WI38 (cell line): ENCODE results near the gene PTCD1.

Experiments
- H3K4me3 ChIP-seq: 2 replicates; pipeline ENCODE4 v1.5.1; 2011; ENCODE audit warnings: low read depth, mild to moderate bottlenecking, control low read depth, low read length
- TF ChIP-seq, protein P1 (sequence below): IDR thresholded peaks from 2 replicates; pipeline ENCODE4 v1.5.1; 2012; ENCODE audit warnings: low read depth, mild to moderate bottlenecking, control low read depth, low read length

The PTCD1 gene

DNA sequence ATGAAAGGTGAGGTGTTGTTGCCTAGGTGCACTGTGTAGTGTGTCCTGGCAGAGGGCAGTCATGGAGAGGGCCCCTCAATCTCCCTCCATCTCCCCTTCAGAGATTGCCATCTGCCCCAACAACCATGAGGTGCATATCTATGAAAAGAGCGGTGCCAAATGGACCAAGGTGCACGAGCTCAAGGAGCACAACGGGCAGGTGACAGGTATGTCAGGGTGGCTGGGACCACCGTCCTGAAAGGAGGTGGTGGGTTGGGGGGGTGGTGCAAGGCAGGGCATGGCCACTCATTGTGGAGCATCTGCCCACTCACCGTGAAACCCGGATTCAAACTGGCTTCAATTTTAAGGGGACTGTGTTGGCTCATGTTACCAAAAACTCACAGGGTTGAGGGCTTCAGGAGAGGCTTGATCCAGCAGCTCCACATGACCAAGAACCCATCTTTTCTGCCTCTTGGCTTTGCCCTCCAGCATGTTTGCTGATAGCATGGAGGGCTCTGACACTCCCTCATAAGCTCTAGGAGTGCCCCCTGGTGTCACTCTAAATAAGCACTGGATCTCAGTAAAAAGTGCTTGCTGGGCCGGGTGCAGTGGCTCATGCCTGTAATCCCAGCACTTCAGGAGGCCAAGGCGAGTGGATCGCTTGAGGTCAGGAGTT, 51.9 kb downstream of the PTCD1 start:
- TF ChIP-seq, protein P1, sequence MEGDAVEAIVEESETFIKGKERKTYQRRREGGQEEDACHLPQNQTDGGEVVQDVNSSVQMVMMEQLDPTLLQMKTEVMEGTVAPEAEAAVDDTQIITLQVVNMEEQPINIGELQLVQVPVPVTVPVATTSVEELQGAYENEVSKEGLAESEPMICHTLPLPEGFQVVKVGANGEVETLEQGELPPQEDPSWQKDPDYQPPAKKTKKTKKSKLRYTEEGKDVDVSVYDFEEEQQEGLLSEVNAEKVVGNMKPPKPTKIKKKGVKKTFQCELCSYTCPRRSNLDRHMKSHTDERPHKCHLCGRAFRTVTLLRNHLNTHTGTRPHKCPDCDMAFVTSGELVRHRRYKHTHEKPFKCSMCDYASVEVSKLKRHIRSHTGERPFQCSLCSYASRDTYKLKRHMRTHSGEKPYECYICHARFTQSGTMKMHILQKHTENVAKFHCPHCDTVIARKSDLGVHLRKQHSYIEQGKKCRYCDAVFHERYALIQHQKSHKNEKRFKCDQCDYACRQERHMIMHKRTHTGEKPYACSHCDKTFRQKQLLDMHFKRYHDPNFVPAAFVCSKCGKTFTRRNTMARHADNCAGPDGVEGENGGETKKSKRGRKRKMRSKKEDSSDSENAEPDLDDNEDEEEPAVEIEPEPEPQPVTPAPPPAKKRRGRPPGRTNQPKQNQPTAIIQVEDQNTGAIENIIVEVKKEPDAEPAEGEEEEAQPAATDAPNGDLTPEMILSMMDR: no peak
- no peak overlapping the region for H3K4me3 ChIP-seq

DNA sequence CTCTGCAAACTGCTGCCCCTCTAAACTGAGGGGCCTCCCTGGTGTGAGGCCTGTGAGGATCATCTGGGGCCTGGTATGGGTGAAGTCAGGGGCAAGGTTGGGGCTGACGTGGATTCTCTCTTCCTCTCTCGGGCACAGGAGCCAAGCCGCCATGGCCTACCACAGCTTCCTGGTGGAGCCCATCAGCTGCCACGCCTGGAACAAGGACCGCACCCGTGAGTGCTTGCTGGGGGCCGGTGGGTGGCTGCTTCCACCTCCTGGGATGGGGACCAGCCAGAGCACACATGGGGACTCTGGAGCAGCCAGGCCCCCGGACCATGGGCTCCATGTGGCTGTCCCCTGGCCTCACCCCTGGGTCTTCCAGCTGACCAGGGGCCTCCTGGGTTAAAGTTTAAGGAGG, 53.0 kb downstream of the PTCD1 start:
- TF ChIP-seq, protein P1: no peak

DNA sequence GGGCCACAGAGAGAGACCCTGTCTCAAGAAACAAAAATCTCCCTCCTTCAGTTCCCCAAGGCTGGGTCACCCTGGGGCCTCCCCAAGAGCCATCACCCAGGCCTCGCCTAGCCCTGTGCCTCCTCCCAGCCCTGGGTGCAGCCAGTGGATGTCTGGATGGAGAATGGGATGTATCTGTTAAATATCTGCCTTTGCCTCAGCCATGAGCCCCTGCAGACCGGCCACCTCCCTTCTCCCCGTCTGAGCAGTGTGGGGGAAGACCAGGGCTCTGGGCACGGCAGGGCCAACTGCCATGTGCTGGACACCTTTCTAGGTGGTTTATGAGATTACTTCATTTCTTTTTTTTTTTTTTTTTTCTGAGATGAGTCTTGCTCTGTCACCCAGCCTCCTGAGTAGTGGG, 54.1 kb downstream of the PTCD1 start:
- H3K4me3 ChIP-seq: no peak overlapping the region
- TF ChIP-seq, protein P1: no peak

More for the DNA sequence above, 53.0 kb downstream of the PTCD1 start:
- no peak overlapping the region for H3K4me3 ChIP-seq

DNA sequence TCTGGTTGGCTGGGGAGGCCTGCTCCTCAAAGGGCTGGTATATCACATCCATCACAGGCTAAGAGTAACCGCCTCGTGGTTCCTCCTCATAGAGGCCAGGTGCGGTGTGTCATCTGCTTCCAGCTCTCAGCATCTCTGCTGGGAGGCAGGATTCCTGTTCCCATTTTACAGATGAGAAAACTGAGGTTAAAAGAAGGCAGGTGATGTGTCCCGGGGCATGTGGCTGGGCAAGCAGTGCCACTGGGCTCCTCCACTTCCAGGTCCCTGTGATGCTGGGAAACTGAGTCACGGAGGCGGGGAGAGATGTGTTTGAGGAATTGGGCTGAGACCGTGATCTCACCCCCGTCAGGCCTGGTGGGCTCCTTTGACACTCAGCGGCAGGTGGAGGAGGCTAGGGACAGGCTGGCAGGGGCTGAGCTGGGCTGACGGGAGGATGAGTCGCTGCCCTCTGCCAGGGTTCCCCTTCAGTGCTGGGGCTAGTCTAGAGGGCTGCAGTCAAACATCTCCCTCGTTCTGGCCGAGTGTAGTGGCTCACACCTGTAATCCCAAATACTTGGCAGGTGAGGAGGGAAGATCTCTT, 54.7 kb downstream of the PTCD1 start:
- no peak overlapping the region for H3K4me3 ChIP-seq
- TF ChIP-seq, protein P1: no peak

DNA sequence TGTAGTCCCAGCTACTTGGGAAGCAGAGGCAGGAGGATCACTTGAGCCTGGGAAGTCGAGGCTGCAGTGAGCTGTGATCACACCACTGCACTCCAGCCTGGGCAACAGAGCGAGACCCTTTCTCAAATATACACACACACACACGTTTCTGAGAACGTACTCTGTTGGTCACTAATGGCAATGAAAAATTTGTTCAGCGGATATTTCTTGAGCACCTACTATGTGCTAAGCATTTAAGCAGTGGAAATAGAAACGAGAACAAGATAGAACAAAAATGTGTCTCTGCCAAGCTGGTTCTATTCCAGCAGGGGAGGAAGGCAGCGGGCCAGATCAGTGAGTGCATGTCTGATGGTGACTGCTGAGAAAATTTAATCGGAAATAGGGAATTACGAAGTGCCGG, 55.4 kb downstream of the PTCD1 start:
- TF ChIP-seq, protein P1: no peak
- H3K4me3 ChIP-seq: no peak overlapping the region

DNA sequence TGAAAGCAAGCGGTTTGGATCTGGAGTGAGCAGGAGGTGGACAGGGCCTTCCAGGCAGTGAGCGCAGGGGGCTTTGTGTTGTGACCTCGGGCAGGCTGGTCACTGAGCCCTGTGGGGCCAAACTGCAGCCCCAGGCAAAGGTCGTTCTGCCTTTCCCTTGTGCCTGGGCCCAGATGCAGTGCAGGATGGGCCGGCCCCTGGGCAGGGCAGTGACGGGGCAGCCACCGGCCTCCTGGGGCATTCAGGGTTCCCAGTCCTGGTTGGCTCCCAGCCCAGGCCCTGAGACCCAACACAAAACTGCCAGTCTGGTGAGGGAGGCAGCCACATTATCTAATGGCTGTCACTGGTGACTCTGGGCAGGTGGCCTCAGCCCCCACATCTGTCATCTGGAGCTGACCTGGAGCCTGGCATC, 56.9 kb downstream of the PTCD1 start:
- H3K4me3 ChIP-seq: no peak overlapping the region
- TF ChIP-seq, protein P1: no peak

DNA sequence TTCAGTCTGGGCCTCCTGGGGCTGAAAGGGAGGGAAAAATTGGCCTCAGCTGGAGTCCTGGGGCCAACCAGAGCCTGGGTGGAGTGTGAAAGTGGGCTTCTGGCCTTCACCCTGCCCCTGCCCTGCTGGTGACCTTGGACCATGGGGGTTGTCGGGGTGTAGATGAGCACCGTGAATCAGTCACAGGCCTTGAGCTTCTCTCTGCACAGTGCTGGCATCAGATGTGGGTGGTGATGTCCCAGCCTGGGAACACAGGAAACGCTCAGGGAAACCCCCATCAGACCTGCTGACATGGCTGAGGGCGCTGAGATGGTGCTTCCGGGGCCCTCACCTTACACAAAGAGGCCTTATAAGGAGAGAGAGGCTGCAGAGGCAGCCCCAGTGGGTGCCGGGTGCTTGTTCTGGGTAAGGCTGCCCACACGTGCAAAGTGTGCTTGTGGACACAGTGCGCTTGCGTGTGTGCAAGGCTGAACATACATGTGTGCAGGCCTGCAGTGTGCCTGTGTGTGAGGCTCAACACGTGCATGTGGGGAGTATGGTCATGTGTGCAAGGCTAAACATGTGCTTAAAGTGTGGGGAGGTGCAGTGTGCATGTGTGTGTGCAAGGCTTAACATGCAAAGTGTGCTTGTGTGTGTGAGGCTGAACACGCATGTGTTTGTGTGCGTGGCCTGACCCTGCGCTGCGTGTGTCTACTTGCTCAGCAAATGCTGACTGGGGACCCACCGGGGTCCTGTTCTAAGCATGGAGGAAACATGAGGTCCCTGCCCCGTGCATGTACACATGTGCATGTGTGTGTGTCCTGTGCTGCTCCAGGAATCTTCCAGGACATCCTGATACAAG, 57.6 kb downstream of the PTCD1 start:
- TF ChIP-seq, protein P1: no peak
- no peak overlapping the region for H3K4me3 ChIP-seq
